ENCODE data around the gene IGF1. TPM values are rescaled to one million over a fixed set of nuclear protein-coding genes. Genes with fewer than 3 reads are reported as not detected.

The IGF1 gene
- total RNA-seq, 1 donor from 2014 or later = not detected

- no peaks in the 10 kb centered on the region for H3K9me3 Mint-ChIP-seq (ENCODE audit: unreplicated experiment)
- TF ChIP-seq CTCF (IDR thresholded peaks at IDR 0.05; ENCODE audit: partially characterized antibody, unreplicated experiment) = no peak
- DNase-seq = no peak
- H3K4me3 Mint-ChIP-seq (ENCODE audit: unreplicated experiment) = no peak overlapping the region
- H3K36me3 Mint-ChIP-seq (ENCODE audit: unreplicated experiment) = no peaks in the 10 kb centered on the region
- no peak overlapping the region for H3K27ac Mint-ChIP-seq (ENCODE audit: unreplicated experiment)
- no peaks in the 10 kb centered on the region for H3K4me1 Mint-ChIP-seq (ENCODE audit: low read depth, unreplicated experiment)
- no peaks in the 10 kb centered on the region for H3K27me3 Mint-ChIP-seq (ENCODE audit: unreplicated experiment)
Observed at GRCh38 chr12:102390068-102390467, 90.3 kb downstream of the IGF1 start.

GRCh38 chr12:102388469-102388868 lies 91.9 kb downstream of the IGF1 start:
- H3K4me3 Mint-ChIP-seq (ENCODE audit: unreplicated experiment) = no peak overlapping the region
- no peaks in the 10 kb centered on the region for H3K4me1 Mint-ChIP-seq (ENCODE audit: low read depth, unreplicated experiment)
- H3K36me3 Mint-ChIP-seq (ENCODE audit: unreplicated experiment) = peaks cover 6% of the 10 kb centered on the region
- TF ChIP-seq CTCF (IDR thresholded peaks at IDR 0.05; ENCODE audit: partially characterized antibody, unreplicated experiment) = no peak
- H3K9me3 Mint-ChIP-seq (ENCODE audit: unreplicated experiment) = no peaks in the 10 kb centered on the region
- H3K27me3 Mint-ChIP-seq (ENCODE audit: unreplicated experiment) = no peaks in the 10 kb centered on the region
- no peak overlapping the region for H3K27ac Mint-ChIP-seq (ENCODE audit: unreplicated experiment)
- no peak for DNase-seq

GRCh38 chr12:102385343-102385742 lies 95.0 kb downstream of the IGF1 start:
- peaks cover 6% of the 10 kb centered on the region for H3K36me3 Mint-ChIP-seq (ENCODE audit: unreplicated experiment)
- H3K4me1 Mint-ChIP-seq (ENCODE audit: low read depth, unreplicated experiment) = no peaks in the 10 kb centered on the region
- no peak overlapping the region for H3K27ac Mint-ChIP-seq (ENCODE audit: unreplicated experiment)
- no peak for DNase-seq
- no peaks in the 10 kb centered on the region for H3K27me3 Mint-ChIP-seq (ENCODE audit: unreplicated experiment)
- H3K4me3 Mint-ChIP-seq (ENCODE audit: unreplicated experiment) = no peak overlapping the region
- peaks cover 1% of the 10 kb centered on the region for H3K9me3 Mint-ChIP-seq (ENCODE audit: unreplicated experiment)
- TF ChIP-seq CTCF (IDR thresholded peaks at IDR 0.05; ENCODE audit: partially characterized antibody, unreplicated experiment) = no peak

DNA sequence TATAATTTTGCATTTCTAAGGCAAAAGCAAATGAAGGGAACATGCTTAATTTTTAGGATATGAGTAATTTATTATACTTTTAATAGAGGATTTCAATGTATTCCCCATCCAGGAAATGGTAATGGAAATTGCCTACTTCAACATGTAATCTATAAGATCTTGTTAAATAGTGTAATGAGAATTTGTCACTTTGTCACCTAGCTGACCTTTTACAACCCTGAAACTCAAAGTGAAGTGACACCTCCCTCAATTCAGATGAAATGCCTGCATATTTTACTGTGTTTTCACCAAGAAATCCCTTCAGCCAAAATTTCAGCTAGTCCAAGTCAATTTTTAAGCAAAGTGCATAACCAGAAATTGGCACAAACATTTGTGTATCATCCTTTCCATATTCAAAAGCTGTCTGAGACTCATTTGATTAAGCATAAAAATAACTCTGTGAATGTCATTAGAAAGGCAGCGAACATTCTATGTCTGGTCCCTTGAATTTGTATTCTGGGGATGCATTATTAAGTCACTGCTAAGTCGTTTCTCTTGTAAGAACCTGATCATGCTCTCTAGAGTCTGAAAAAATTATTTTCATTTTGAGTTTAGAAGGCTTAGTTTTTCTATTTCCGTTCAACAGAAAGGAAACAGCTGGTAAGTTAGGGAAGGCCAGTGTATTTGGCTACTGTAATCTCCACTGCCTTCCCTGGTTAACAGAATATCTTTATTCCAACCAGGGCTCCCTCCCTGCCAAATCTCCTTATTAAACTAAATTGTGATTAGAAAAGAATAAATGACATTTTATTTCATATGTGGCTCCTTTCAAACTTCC lies 100.8 kb downstream of the IGF1 start:
- peaks cover 1% of the 10 kb centered on the region for H3K9me3 Mint-ChIP-seq (ENCODE audit: unreplicated experiment)
- DNase-seq = no peak
- H3K4me3 Mint-ChIP-seq (ENCODE audit: unreplicated experiment) = no peak overlapping the region
- no peaks in the 10 kb centered on the region for H3K4me1 Mint-ChIP-seq (ENCODE audit: low read depth, unreplicated experiment)
- peaks cover 4% of the 10 kb centered on the region for H3K36me3 Mint-ChIP-seq (ENCODE audit: unreplicated experiment)
- no peak for TF ChIP-seq CTCF (IDR thresholded peaks at IDR 0.05; ENCODE audit: partially characterized antibody, unreplicated experiment)
- no peaks in the 10 kb centered on the region for H3K27me3 Mint-ChIP-seq (ENCODE audit: unreplicated experiment)
- H3K27ac Mint-ChIP-seq (ENCODE audit: unreplicated experiment) = no peak overlapping the region

GRCh38 chr12:102376781-102377180 lies 103.6 kb downstream of the IGF1 start:
- Mint-ChIP-seq H3K4me3 (ENCODE audit: unreplicated experiment) (no peak overlapping the region), H3K27ac (ENCODE audit: unreplicated experiment) (no peak overlapping the region), H3K27me3 (ENCODE audit: unreplicated experiment) (no peaks in the 10 kb centered on the region), H3K36me3 (ENCODE audit: unreplicated experiment) (no peaks in the 10 kb centered on the region), H3K4me1 (ENCODE audit: low read depth, unreplicated experiment) (no peaks in the 10 kb centered on the region), H3K9me3 (ENCODE audit: unreplicated experiment) (peaks cover 4% of the 10 kb centered on the region)
- no peak for TF ChIP-seq CTCF (IDR thresholded peaks at IDR 0.05; ENCODE audit: partially characterized antibody, unreplicated experiment)
- no peak for DNase-seq
